ENCODE measurements around the gene FCRL1.

DNA sequence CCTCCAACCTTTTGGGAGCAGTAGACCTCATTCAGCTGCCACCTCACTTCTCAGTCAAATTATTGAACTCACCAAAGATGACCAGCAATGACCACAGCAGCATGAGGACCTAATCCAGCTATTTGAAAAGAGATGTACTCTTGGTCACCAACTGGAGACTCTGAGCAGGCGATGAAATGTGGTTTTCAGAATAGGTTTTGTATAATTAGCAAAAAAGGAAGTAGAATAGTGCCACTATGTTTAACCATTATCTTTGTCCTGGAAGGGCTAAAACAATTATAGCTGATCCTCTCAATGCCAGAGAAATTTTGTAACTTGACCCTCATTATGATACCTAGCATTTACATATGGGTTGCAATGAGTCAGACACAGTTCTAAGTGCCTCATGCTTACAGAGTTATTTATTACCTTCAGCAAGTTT lies 42.9 kb downstream of the FCRL1 start, which contains the start of gene FCRL2:
- TF ChIP-seq, protein P1, sequence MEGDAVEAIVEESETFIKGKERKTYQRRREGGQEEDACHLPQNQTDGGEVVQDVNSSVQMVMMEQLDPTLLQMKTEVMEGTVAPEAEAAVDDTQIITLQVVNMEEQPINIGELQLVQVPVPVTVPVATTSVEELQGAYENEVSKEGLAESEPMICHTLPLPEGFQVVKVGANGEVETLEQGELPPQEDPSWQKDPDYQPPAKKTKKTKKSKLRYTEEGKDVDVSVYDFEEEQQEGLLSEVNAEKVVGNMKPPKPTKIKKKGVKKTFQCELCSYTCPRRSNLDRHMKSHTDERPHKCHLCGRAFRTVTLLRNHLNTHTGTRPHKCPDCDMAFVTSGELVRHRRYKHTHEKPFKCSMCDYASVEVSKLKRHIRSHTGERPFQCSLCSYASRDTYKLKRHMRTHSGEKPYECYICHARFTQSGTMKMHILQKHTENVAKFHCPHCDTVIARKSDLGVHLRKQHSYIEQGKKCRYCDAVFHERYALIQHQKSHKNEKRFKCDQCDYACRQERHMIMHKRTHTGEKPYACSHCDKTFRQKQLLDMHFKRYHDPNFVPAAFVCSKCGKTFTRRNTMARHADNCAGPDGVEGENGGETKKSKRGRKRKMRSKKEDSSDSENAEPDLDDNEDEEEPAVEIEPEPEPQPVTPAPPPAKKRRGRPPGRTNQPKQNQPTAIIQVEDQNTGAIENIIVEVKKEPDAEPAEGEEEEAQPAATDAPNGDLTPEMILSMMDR (IDR thresholded peaks at IDR 0.05; ENCODE audit: extremely low read depth in 1 of 2, insufficient read depth in 1 of 2, low read depth in 1 of 2, low read length in 2 of 2): no peak
- TF ChIP-seq POLR2A (IDR thresholded peaks at IDR 0.05; ENCODE audit: low read depth, low read length) (no peak), JUN (IDR thresholded peaks at IDR 0.05; ENCODE audit: borderline replicate concordance, insufficient read depth, insufficient read length, low read depth) (no peak)
- TF ChIP-seq, protein P2, sequence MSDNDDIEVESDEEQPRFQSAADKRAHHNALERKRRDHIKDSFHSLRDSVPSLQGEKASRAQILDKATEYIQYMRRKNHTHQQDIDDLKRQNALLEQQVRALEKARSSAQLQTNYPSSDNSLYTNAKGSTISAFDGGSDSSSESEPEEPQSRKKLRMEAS (IDR thresholded peaks at IDR 0.05; ENCODE audit: insufficient read depth, insufficient read length): no peak
